GM21360 (cell line): ENCODE results near the gene GPRIN1.

Experiments used
- ATAC-seq: cut with Tn5 transposase; IDR thresholded peaks from one replicate; pipeline ENCODE4 v1.9.1; 2021; ENCODE audit warnings: mild to moderate bottlenecking, moderate library complexity; ENCODE audit not compliant: unreplicated experiment

GPRIN1 gene

GRCh38 chr5:176643491-176644219, 33.7 kb upstream of the GPRIN1 start:
- no peak for ATAC-seq

GRCh38 chr5:176642675-176643490, 32.9 kb upstream of the GPRIN1 start:
- ATAC-seq, result no peak

- no peak for ATAC-seq
Observed at GRCh38 chr5:176640616-176641015, 30.7 kb upstream of the GPRIN1 start.

- ATAC-seq, result no peak
Observed at GRCh38 chr5:176639981-176640380, 30.0 kb upstream of the GPRIN1 start.

GRCh38 chr5:176639208-176639607, 29.3 kb upstream of the GPRIN1 start:
- ATAC-seq, result no peak

DNA sequence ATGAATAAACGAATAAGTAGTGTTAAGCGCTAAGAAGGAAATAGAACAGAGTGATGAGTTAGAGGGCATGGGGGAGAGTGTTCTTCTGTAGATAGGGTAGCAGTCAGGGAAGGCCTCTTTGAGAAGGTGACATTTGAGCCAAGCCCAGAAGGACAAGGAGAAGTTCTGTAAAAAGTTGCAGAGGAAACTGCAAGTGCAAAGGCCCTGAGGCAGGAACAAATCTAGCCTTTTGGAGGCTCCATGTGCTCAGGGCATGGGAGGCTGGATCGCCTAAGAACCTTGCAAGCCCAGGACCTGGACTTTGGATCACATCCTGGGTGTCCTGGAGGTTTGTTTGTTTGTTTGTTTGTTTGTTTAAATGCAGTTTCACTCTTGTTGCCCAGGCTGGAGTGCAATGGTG, 28.5 kb upstream of the GPRIN1 start:
- no peak for ATAC-seq

DNA sequence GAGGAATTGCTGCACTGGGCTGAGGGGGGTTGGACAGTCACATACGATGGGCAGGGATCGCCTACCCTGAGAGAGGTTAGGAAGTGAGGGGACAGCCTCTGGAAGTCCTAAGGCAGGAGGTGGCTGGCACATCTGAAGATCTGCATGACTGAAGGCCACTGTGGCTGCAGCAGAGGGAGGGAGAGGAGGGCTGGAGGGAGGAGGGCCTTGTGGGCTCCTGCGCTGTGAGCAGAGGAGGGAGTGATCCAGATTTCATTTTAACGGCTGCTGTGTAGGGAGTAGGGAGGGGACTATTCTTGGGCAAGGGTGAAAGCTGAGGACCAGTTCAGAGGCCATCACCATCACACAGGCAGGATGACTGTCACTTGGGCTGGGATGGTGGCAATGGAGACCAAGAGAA, 27.6 kb upstream of the GPRIN1 start:
- no peak for ATAC-seq

- no peak for ATAC-seq
Observed at GRCh38 chr5:176636426-176636825, 26.5 kb upstream of the GPRIN1 start.

DNA sequence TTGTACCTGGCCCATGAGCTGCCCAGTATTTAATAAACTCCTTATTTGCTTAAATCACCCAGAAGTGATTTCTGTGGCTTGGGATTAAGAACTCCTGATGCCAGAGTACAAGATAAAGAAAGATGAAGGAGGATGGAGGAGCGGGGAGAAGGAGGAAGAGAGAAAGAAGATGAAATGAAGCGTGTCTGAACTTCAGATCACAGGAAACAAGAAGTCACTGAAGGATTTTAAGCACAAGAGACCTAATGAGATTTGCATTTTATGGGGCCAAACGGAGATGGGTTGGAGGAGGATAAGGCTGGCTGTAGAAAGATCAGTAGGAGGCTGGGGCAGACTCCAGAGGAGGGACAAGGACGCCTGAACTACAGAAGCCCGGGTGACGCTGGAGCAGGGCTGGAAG, 23.6 kb upstream of the GPRIN1 start:
- no peak for ATAC-seq

- ATAC-seq, result no peak
Observed at GRCh38 chr5:176632745-176633144, 22.8 kb upstream of the GPRIN1 start.

- no peak for ATAC-seq
Observed at GRCh38 chr5:176631383-176632200, 21.6 kb upstream of the GPRIN1 start.

- ATAC-seq, result no peak
Observed at GRCh38 chr5:176630681-176631222, 20.8 kb upstream of the GPRIN1 start.

GRCh38 chr5:176629853-176630680, 20.1 kb upstream of the GPRIN1 start, which contains the start of the genes EIF4E1B and SNCB:
TSS of gene EIF4E1B (plus strand) at chr5:176630675. CDS start at chr5:176642788, 12,113 bp downstream.
TSS of gene SNCB (minus strand) at chr5:176630534. CDS start at chr5:176629654, 880 bp downstream.
- ATAC-seq, result peak; percentile 73

DNA sequence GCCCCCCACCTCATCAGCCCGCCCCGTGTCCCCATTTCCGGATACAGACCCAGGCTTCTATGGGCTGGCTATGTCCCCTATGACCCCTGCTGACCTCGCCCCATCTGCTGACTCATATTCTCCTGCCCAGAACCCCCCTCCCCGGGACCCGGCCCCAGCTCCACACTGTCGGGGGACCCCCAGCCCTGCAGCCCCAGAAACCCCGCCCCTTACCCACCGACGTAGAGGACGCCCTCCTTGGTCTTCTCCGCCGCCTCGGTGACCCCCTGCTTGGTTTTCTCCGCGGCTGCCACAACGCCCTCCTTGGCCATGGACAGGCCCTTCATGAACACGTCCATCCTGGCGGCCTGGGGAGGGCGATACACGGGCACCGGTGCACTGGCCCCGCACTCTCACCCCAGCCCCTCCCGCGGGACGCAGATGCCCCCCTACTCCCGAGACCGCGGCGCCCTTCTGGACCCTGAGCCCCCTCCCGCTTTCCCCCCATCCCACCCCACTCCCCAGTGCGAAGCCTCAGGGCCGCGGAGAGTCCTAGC, 19.4 kb upstream of the GPRIN1 start:
- ATAC-seq, result no peak

DNA sequence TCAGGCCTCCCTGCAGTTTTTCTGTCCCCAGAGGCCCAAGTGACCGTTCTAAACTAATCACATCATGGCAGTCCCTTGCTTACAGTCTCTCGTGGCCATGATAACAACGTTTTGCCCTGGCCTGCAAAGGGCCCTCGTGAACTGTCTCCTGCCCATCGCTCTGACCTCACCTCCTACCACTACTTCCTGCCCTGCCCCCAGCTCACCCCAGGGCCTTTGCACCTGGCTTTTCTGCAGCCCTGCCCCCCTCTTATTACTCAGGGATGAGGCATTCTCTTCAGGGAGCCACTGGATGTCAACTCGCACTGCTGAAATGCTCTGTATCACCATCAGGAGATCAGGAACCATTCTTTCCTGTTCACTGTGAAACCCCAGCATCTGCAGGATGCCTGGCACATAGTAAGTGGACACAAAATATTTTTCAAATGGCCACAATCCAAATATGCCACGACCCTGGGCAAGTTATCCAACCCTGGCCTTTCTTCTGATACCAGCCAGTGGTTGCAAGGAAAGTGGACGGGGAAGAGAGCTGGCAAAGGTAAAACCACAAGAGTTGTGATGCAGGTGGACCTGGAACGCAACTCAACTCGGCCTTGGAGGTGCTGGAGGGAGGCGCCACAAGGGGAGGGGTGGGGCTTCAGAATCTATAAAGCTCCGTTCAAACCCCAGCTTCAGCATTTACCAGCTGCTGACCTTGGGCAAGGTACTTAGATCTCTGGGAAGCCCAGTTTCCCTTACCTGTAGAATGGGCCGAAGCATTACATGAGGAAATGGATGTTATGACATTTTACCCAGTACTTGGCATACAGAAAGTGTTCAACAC, 18.7 kb upstream of the GPRIN1 start:
- ATAC-seq, result no peak

- no peak for ATAC-seq
Observed at GRCh38 chr5:176627582-176627981, 17.6 kb upstream of the GPRIN1 start.

DNA sequence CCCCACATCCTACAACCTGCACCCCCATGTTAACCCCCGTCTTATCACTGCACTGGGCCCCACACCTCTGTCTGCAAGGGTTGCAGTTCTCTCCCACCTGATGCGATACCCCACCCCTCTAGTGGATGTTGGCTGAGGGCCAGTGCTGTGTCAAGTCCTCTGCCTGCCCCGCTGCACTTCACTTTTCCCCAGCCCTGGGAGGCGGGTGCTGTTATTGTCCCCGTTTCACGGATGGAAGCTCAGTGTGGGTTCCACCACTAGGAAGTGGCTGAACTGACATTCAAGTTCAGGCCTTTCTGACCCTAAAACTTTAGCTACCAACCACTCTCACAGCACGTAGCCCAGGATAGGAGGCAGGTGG, 16.9 kb upstream of the GPRIN1 start:
- no peak for ATAC-seq

GRCh38 chr5:176625966-176626875, 16.3 kb upstream of the GPRIN1 start:
- ATAC-seq, result no peak
